Measurements from ENCODE around the gene RXFP1.

DNA sequence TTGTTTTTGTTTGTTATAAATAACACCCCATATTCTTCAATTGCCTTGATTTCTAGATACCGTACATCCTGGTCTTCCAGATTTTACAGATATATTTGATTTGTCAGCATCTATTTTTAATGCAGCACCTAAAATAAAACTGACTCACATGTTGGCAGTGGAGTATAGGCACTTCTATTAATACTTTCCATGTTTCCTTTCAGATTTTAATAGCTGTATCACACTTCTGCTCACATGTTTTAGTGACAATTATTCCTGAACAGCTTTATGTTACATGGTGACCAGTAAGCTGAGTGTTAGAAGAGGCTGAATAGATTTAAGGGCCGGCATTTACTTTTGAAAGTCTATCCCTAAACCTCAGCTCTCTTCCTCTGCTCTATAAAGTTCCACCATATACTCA, 103.9 kb downstream of the RXFP1 start:
- TF ChIP-seq POLR2A (IDR thresholded peaks at IDR 0.05) (no peak), POLR2AphosphoS5 (IDR thresholded peaks at IDR 0.05) (no peak)
- TF ChIP-seq, protein P1, sequence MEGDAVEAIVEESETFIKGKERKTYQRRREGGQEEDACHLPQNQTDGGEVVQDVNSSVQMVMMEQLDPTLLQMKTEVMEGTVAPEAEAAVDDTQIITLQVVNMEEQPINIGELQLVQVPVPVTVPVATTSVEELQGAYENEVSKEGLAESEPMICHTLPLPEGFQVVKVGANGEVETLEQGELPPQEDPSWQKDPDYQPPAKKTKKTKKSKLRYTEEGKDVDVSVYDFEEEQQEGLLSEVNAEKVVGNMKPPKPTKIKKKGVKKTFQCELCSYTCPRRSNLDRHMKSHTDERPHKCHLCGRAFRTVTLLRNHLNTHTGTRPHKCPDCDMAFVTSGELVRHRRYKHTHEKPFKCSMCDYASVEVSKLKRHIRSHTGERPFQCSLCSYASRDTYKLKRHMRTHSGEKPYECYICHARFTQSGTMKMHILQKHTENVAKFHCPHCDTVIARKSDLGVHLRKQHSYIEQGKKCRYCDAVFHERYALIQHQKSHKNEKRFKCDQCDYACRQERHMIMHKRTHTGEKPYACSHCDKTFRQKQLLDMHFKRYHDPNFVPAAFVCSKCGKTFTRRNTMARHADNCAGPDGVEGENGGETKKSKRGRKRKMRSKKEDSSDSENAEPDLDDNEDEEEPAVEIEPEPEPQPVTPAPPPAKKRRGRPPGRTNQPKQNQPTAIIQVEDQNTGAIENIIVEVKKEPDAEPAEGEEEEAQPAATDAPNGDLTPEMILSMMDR (IDR thresholded peaks at IDR 0.05): no peak

Measured in suprapubic skin (tissue), 4 donors.